GM19099 (cell line): ENCODE data around the gene BCS1L.

Source experiments
- POLR2A ChIP-seq: IDR thresholded peaks from 3 replicates; pipeline ENCODE4 v1.6.1; 2011; ENCODE audit warnings: low read depth; ENCODE audit not compliant: insufficient read length; ENCODE audit errors: extremely low read depth

BCS1L gene

DNA sequence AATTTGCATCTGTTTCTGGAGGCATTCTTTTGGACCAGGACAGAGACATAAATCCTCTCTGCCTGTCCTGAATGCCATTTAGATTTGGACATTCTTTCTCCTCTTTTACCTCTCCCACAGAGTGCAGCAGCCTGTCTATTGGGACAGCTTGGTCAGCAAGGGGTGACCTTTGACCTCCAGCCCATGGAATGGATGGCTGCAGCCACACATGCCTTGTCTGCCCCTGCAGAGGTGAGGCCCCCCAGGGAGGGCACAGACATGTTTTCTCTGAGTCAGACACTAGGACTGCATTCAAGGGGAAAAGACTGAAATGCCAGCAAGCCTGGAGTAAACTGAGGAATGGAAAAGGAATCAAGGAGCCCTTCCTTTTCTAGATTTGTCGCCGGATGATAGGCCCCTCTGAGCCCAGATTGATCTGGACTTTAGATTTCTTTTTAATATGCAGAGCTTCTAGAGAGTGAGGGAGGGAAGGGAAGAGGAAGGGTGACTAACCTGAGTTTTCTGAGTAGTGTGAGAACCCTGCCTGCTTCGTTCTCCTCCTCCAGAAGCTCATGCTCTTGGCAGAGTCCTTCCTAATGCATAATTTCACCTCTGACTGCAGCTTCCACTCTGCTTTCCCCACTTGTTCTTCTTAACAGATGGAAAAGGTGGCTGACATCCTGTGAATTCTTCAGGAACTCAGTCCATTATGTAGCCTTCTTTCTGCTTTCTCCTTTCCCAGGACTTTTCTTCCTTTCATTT is 35.1 kb downstream of the BCS1L start:
- TF ChIP-seq POLR2A = no peak

DNA sequence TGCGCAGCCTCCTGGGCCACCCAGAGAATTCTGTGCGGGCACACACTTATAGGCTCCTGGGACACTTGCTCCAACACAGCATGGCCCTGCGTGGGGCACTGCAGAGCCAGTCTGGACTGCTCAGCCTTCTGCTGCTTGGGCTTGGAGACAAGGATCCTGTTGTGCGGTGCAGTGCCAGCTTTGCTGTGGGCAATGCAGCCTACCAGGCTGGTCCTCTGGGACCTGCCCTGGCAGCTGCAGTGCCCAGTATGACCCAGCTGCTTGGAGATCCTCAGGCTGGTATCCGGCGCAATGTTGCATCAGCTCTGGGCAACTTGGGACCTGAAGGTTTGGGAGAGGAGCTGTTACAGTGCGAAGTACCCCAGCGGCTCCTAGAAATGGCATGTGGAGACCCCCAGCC is 39.4 kb downstream of the BCS1L start:
- TF ChIP-seq POLR2A = no peak

DNA sequence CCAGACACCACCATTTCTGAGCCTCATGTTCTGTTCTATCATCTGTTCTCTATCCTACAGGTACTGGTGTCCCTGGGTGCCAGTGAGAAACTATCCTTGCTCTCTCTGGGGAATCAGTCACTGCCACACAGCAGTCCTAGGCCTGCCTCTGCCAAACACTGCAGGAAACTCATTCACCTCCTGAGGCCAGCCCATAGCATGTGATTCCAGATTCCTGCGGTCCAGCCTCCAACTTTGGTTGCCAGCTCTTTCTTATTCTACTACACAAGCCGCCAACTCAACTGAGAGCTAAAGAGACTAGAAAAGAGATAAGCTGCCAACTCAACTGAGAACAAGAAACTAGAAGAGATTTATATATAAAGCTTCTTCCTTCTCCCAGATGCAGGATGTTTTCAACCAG is 42.3 kb downstream of the BCS1L start:
- no peak for TF ChIP-seq POLR2A

DNA sequence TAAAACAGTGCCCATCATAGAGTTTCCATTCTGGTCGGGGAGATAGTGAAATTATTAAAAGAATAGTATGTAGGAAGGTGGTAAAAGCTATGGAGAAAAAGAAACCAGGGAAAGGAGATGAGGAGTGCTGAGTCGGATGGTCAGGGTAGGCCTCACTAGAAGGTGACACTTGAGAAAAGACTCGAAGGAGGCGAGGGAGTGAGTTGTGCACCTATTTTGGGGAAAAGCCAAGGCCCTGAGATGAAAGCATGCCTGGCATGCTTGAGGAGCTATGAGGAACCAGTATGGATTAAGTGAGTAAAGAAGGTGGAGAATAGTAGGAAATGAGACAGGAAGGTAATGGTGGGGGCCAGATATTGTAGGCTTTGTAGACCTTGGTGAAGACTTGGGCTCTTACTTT is 43.9 kb downstream of the BCS1L start:
- TF ChIP-seq POLR2A = no peak

DNA sequence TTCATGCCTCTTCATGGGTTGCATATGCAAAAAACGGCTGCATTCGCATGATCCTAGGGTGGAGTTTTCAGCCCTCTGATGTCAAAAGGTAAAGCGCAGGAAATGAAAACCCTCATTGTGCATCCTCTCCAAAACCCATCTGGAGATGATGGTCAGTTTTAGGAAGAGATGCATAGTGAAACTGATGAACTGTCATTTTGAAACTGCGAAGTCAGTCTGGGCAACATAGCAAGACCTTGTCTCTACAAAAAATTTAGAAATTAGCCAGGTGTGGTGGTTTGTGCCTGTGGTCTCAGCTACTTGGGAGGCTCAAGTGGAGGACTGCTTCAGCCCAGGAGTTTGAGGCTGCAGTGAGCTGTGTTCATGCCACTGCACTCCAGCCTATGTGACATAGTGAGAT is 48.6 kb downstream of the BCS1L start:
- no peak for TF ChIP-seq POLR2A

DNA sequence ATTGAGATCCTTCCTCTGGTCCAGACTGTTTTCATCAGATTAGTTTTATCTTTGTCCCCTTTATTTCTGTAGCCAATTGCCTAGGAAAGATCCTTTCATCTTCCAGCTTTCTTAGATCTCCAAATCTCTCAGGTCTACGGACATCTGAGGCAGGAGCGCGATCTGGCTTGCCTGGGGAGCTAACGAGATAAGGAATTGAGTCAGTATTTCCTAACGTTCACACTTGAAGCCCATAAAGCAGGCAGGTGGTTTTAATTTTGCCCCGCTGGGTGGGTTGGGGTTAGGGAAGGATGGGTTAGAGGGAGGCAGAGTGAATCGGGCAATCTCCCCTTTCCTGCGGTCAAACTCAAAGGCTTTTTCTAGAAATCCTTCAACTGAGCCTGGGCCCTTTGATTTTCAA is 50.4 kb downstream of the BCS1L start:
- TF ChIP-seq POLR2A = no peak

DNA sequence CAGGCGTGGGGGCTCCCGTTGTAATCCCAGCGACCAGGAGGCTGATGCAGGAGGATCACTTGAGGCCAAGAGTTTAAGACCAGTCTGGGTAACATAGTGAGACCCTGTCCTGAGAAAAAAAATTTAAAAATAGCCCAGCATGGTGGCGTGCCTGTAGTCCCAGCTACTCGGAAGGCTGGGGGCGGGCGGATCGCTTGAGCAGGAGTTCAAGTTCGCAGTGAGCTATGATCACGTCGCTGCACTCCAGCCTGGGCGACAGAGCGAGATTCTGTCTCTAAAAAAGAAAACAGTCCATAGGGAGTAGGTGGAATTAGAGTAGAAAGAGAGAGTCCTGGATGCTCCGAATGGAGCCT is 50.8 kb downstream of the BCS1L start:
- no peak for TF ChIP-seq POLR2A

DNA sequence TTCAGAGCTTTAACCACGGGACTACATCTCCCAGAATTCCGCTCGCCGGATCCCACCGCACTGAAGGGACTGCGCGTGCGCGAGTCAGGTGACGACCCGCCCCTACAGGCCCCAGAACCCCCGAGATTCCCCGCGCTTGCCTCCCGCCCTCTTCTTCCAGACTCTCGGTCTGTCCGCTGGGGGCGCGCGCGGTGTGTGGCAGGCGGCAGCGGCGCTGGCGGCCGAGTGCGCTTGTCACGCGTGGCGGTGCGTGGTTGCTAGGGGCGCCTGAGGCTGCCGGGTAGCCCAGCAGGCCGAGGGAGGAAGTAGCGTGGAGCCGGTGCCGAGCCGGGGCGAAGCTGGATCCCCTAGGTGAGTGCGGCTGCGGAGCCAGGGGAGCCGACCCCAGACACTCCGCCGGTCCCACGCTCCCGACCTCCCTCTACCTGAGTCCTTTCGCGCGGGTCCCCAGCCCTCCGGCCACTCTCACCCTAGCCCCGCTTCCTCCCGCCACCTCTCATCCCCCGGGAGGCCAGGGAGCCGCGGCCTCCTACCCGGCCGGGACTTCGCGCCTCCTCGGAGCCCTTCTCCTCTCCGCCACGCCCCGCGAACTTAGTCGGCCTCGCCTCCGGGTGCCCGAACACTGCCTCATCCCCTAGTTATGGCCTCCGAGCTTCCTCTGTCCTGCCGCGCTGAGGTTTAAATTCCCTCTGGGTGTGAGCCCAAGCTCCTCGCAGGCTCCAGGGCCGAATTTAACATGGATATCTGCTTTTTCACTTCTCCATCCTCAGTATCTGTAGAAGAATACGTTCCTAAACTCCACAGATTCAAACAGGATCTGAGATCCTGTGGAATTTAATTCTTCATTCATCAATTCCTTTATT is 51.4 kb downstream of the BCS1L start, which contains the start of gene TTLL4:
Gene TTLL4 (plus strand): TSS at position 149 of the 863 bp plus-strand sequence. CDS start 26,842 bp downstream, outside the sequence.
- TF ChIP-seq POLR2A = peak; percentile 59

DNA sequence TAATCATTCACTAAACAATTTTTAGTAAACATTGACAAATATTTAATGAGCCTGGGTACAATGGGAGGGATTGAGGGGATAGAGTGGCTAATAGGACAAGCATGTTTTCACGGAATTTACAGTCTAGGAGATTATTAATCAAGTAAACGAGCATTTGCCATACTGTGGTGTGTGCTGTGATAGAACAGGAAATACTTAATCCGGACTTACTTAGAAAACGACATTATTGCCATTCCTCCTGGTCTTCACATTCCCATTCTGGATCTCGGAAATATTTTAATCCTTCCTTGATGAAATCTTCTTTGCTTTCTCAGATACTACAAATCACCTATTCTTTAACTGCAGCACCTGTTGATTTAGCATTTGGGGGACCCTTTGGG is 52.1 kb downstream of the BCS1L start:
- TF ChIP-seq POLR2A = no peak
